GM19193 (cell line): ENCODE results near the gene FKBP8.

Source experiments
- POLR2A ChIP-seq: IDR thresholded peaks from 4 replicates; pipeline ENCODE4 v1.6.1; 2011; ENCODE audit not compliant: insufficient read depth, insufficient read length; ENCODE audit errors: extremely low read depth

FKBP8 gene

DNA sequence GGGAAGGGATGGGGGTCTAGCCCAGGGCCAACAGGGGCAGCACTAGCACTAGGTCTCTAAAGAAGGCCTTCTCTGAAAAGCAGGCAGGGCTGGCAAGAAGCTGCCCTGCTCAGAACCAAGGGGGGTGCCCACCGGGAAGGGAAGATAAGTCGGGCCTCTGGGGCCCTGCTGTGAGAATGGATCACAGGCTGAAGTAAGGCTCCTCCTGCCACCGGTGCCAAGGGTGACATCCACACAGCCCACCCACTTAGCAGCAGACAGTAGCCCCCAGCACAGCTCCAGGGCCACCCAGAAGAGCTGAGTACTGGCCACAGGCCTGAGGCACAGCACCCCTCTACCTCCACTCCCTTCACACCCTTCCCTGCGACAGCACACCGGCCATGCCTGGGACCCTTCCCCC lies 27.4 kb downstream of the FKBP8 start:
- TF ChIP-seq POLR2A: no peak

DNA sequence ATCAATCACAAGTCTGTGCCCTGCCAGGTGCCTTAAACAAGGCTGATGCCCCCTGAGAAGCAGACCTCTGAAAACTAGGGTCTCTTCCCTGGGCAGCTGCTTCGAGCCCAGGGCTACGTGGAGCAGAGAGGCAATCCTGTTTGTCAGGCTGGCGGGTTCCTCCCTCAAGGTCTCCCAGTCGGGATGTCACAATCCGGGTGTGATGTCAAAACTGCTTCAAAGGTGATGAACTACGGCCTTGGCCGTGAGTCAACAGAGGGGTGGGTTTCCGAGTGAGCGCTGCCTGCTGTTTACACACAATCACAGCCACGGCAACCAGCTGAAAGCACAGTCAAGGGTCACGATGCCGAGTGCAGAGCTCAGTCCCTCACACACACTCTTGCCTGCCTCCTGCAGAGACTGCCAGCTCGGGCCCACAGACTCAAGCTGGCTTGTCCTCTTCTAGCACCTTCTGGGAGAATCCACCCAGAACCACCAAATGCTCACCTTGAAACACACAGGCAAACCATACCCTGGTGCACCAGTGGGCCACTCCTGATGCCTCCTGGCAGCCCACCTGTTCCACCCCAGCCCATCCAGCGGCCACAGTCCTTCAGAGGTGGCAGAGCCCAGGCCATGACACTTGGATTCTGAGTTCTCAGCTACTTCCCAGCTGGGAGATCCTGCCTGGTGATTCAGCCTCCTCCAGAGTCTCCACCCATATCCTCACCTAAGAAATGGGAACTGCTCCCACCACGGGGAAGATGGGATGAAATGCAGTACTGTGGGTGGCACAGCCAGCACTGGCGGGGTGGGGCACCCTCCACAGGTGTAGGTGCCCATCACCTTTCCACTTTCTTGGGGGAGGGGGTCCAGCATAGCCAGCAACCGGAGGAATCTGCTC lies 28.3 kb downstream of the FKBP8 start:
- TF ChIP-seq POLR2A: no peak

DNA sequence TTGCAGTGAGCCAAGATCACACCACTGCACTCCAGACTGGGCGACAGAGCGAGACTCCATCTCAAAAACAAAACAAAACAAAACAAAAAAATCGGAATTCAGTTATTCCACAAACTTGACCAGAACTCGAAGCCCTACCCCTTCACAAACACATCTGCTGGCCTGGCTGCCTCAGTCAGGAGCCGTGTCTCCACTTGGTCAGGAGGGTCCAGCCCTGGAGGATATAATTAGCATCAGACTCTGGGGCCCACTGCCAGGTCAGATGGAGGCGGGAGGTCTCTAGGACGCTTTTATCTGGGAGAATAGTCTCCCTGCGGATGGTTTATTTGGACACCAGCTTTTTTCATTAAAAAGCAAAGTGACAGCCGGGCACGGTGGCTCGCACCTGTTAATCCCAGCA lies 29.5 kb downstream of the FKBP8 start:
- no peak for TF ChIP-seq POLR2A

DNA sequence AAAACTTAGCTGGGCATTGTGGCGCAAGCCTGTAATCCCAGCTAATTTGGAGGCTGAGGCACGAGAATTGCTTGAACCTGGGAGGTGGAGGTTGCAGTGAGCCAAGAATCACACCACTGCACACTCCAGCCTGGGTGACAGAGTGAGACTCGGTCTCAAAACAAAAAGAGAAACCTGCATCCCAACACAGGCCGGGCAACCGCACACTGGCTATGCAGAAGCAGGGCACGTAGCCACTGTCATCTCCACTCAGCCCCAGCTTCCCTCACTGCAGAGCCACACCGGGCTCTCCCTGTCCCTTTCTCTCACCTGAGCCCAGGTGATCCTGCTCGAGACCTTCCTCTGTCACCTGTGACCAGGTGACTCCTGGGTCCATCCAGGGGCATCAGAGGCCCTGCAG lies 33.2 kb downstream of the FKBP8 start:
- TF ChIP-seq POLR2A: no peak

DNA sequence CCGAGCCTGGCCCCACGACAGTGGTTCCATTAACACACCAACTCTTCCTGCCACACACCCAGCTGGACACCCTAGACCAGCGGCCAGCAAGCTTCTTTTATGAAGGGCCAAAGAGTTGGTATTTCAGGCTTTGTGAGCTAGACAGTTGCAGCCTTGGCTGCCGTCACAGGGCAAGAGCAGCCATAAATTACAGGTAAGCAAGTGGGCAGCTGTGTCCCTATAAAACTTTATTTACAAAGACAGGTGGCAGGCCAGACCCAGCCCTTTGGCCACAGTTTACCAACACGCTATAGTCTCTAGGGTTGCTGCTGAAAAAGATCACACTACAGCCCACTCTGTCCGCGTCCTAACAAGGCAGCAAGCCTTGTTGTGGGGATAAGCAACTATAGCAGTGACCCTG lies 34.8 kb downstream of the FKBP8 start:
- TF ChIP-seq POLR2A: no peak

DNA sequence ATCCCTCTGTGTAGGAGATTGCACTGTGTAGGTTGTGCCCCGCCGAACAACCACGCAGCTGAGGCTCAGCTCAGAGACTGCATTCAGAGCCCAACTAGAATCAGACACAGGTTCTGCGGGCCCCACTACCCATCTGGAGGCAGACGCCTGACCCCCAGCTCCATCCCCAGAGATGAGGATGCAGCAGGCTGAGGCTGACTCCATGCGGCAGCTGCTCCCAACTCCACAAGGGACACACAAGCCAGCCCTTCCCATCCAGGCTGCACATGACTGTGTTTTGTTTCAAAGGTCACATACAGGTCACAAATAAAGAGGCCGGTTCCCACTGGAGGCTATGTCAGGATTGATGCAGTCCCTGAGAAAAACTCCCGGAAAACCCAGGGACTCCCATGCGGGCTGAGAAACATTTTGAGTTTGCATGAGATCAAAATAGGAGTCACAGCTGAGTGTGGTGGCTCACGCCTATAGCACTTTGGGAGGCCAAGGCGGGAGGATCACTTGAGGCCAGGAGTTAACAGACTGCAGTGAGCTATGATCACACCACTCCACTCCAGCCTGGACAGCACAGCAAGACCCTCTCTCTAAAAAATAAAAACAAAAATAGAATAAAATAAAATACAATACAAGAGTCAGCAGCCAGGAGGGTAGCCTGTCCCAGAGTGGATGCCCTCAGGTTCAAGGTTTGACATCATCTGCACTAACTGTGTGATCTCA lies 35.5 kb downstream of the FKBP8 start:
- TF ChIP-seq POLR2A: no peak

DNA sequence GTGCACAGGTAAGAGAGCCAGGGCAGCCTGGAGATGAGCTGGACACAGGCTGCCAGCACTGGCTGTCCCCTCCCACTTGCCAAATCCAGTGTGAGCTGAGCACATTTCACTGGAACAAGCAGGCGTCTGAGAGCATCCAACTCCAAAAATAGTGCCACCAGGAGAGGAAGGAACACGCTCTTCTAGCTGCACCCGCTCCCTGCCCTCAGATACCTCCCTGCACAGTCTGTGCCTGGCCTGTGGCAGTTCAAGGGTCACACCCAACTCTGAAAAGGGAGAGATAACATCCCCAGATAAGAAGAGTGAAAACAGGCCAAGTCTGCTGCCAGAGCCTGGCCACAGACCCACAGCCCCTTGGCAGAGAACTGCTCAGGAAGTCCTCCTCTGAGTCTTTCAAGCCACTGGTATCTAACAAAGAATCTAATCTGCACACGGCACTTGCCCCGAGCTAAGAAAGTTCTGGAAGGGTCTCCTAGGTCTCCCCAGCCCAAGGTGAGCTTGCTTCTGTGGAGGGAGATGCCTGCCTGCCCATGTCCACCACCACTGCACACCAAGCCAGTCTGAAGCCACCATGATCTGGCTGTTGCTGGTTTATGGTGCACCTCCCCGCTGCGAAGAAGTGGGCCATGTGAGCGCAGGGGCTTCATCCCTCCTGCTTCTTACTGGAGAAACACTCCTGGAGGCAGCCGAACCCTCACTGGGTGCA lies 36.2 kb downstream of the FKBP8 start:
- TF ChIP-seq POLR2A: no peak

DNA sequence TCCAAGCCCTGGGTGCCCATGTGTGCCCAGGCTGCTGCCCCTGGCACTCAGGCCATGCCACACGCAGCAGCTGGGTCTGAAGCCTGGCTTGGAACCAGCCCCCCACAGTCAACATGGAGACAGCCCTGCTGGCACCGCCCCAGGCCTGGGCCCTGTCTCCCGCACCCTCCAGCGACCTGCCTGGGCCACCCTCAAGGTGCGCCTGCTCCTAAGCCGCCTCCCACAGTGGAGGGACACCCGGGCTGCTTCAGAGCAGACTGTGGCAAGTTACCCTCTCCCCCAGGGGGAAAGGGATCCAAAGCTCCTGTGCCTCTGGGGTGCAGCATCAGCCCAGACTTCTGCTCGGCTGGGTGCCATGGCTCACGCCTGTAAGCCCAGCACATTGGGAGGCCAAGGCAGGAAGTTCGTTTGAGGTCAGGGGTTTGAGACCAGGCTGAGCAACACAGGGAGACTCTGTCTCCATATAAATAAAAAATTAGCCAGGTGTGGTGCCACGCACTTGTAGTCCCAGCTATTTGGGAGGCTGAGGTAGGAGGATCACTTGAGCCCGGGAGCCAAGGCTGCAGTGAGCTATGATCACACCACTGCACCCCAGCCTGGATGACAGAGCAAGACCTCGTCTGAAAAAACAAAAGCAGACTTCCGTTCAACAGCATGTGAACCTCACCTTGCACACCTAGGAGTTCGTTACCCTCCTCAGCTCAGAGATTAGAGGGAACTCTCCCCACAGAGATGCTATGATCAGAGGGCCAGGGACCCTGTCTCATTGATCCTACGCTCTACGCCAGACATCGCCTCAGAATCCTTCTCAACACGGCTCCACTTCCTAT lies 37.1 kb downstream of the FKBP8 start:
- no peak for TF ChIP-seq POLR2A

DNA sequence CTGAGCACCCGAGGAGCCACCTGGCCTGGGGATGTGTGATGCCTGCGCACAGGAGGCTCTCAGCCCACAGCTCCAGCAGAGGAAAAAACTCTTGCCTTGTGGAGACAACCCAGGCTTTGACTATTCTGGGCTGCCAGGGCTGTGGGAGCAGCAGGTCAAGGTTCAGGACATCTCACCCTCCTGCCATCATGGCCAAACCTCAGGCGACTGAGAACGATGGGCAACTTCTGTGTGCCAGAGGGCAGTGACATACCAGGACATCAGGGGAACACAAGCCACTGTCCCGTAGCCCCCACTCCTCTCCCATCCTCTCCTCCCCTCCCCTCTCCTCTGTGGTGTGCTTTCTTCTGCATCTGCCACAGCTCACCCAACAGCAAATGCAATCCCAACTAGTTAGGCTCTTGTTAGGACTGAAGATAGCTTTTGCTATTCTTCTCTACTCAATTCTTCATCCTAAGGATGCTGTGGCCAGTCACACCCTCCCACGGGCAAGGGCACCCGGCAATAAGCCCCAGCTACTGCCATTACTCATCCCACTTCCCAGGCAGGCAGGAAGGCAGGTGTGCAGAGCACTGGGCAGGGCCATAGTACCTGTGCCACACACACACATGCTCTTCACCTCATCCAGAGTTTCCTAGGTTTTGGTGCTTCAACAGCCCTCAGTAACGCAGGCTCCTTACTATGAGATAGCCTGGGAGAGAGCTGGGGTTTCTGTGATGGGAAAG lies 38.3 kb downstream of the FKBP8 start:
- TF ChIP-seq POLR2A: no peak

DNA sequence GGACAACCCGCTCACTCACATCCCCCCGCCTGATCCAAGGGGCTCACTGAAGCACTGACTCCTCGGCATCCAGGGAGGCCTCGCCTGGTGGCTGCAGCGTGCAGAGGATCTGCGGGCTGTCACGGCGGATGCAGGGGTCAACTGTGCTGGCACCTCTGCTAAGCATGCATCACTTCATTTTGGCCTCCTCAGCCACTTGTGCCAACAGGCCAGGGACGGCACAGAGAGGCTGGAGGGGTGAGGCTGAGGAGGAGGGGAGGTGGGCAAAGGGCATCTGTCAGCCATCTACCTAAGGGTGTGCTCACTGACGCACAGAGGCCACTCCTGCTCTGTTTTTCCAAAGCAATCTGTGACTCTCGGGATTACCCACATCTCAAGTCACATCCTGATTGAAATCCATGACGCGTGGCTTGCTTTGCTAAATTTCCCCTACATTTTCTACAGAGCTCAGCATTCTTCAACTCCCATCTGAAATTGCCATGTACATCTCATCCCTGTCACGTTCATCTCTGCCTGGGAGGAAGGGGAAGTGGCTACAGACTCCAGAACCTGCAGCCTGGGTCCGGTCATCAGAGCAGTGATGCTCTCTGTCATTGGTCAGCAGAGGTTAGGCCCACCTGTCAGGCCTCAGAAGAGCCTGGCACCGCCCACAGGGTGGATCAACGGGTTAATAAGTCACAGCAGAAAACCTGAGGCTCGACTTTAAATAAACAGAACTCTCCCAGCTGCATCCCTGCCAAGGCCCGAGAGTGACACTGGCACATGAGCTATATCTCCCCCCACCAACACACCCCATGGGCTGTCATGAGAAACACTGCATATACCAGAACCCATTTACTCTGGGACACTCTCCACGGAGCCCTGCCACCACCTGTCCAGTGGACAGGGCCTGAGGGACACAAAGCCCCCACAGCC lies 39.1 kb downstream of the FKBP8 start:
- TF ChIP-seq POLR2A: no peak

DNA sequence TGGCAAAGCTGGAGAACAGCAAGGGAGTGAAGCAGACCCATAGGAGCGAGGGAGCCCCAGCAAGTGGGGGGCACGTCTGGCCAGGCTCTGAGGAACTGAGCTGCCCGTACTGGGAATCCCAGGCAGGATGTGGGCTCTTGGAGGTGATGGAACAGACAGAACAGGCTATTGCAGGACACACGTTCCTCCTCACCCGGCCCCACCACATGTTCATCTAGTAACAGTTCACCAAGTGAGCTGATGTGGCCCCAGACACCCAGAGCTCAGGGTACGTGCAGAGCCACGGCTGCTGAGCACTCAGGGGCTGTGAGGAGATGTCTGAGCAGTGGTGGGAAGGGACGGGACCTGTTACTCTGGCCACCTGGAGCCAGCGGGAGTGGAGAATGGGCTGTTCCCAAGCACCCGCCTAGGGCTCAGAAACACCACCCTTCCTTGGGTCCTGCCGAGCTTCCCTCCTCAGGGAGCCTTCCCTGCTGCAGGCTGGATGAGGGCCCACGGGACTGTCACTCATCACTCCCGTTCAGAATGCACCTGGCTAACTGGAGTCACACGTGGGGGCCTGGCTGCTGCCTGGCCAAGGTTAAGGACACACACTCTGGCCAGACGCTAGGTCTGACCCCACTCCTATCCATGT lies 39.9 kb downstream of the FKBP8 start:
- TF ChIP-seq POLR2A: no peak

DNA sequence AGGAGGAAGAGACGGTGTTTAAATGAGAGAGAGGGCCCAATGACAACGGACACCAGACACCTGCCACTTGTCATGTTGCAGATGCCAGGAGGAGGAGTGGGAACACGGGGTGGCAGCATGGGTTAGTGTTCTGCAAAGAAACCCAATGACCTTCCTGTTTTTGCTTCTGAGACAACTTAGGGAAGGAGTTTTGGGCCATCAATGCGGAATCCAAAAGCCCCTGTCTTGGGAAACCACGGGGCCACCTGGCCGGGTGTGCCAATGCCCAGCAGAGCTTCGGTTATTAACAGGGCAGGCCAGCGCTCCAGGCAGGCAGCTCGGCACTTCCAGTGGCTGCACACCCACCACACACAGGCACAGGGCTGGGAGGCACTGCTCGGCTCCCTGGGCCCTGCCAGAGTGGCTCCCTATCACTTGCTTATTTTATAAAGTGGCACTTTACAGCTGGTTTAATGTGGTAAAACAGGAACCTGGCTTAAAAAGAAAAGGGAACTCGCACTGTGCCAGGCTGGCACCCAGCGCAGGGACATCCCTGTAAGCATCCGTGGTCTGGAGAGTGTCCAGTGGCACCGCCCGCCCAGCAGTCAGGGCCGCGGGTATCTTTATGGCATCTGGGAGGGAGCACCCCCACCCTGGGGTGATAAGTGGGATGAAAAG lies 40.6 kb downstream of the FKBP8 start:
- no peak for TF ChIP-seq POLR2A

DNA sequence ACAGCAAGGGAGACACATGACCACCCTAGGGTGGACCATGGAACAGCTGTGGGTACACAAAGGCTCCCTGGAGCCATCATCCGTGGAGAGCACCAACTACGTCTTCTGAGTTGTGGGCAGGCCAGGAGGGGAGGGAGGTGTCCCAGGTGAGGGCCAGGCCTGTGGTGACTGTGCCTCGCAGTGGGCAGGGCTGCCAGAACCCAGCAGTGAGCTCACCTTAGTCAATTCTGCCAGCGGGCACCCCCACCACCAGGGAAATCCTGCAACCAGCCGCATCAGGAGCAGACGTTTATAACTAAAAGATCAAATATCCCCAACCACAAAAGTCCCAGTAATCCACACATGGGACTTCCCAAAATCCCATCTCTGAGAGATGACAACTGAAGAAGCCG lies 41.1 kb downstream of the FKBP8 start:
- TF ChIP-seq POLR2A: no peak

DNA sequence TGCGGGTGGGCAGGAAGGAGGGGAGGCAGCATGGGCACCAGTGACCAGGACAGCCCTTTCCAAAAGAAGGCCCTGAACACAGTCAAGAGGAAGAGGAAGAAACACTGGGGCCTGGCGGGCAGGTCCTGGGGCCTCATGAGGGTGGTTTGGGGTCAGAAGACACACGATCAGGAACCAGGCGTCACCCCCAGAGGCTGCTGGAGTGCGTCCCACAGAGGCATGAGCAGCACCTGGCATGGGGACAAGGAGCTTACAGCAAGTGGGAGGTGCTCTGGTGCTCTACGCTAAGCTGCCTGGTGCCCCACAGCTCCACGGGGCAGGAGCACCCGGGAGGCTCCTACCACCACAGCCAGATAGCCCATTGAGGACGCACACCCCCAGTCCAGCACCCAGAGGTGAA lies 41.5 kb downstream of the FKBP8 start:
- TF ChIP-seq POLR2A: no peak
